Kidney tubule cell (primary cell): ENCODE results near the gene CEACAM21.

Source experiments
- DNase-seq: peaks from one replicate; pipeline ENCODE4 v3.0.0-alpha.2; 2018; ENCODE audit warnings: low spot score

The CEACAM21 gene

GRCh38 chr19:41620171-41620570 is 44.2 kb downstream of the CEACAM21 start:
- DNase-seq, result no peak

- DNase-seq, result no peak
These were observed 45.3 kb downstream of the CEACAM21 start for GRCh38 chr19:41621226-41621625.

GRCh38 chr19:41621654-41622053 is 45.7 kb downstream of the CEACAM21 start:
- no peak for DNase-seq

- DNase-seq, result no peak
These were observed 47.4 kb downstream of the CEACAM21 start for GRCh38 chr19:41623360-41623759.

- no peak for DNase-seq
These were observed 48.5 kb downstream of the CEACAM21 start for GRCh38 chr19:41624515-41624914.

- DNase-seq, result no peak
These were observed 49.0 kb downstream of the CEACAM21 start for GRCh38 chr19:41624937-41625336.

- DNase-seq, result no peak
These were observed 50.3 kb downstream of the CEACAM21 start for GRCh38 chr19:41626278-41626677.

GRCh38 chr19:41626877-41627276 is 50.9 kb downstream of the CEACAM21 start, which contains the start of gene CEACAM4:
Gene CEACAM4, minus strand, starts transcription at chr19:41627074. Its CDS starts 111 bp downstream, at chr19:41626963.
- DNase-seq, result no peak

GRCh38 chr19:41627966-41628675 is 52.2 kb downstream of the CEACAM21 start:
- no peak for DNase-seq
